Measurements from ENCODE around the gene PAQR5.
A peak's percentile ranks its signal among the peaks of the same experiment; 100 is the strongest.

PAQR5 gene

DNA sequence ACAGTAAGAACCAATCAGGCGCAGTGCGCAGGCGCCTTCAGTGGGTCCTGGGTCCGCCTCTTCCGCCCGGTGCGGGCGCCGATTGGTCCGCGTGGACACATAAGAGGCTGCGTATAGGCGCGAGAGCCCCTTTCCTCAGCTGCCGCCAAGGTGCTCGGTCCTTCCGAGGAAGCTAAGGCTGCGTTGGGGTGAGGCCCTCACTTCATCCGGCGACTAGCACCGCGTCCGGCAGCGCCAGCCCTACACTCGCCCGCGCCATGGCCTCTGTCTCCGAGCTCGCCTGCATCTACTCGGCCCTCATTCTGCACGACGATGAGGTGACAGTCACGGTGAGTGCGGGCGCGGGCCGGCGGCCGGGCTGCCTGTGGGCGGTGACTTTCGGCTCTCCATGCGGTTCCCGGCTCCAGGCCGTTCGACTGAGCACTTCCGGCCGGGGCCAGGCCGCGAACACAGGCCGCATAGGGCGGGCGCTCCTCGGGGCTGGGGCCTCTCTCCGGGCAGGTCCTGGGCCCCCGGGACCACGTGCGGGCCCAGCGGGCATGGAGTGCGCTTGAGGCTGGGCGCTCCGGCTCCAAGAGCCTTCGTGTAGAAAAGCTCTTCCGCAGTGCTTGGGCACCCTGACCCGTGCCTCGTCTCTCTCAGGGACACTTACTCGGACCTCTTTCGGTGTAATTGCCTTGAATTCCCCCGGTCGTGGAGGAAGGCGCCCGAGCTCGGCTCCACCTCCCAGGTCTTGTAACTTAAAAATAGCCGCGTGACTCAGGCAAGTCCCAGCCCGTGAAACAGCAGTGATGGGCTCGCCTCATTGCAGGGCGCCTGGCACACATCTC is 154.2 kb downstream of the PAQR5 start, which contains the start of gene RPLP1:
RPLP1 (plus strand) TSS at position 127 of the 830 bp plus-strand sequence; CDS start at position 258, 131 bp downstream.
- Histone ChIP-seq H3K4me2 (ENCODE audit: low read depth, low read length, poor library complexity, severe bottlenecking) (peak within 1 kb of the TSS; percentile 95), H3K9ac (ENCODE audit: low read length) (peak within 1 kb of the TSS; percentile 92), H2AFZ (ENCODE audit: low read depth, low read length, severe bottlenecking) (peak within 1 kb of the TSS; percentile 87), H3F3A (ENCODE audit: insufficient read depth) (peaks cover 69% of the 10 kb centered on the region), H3K36me3 (ENCODE audit: low read length) (peaks cover 36% of the 10 kb centered on the region), H3K27ac (ENCODE audit: low read depth, low read length) (peak within 1 kb of the TSS; percentile 93), H3K9me2 (replicated peaks; ENCODE audit: insufficient read depth, low read length) (no peaks in the 10 kb centered on the region), H3K4me3 (ENCODE audit: insufficient read depth, low read length, poor library complexity, severe bottlenecking) (peak within 1 kb of the TSS; percentile 91), H3K27me3 (ENCODE audit: low read length) (no peaks in the 10 kb centered on the region), H3K9me3 (ENCODE audit: insufficient read depth, low read length) (no peaks in the 10 kb centered on the region), H4K20me1 (ENCODE audit: low read depth, low read length) (peaks cover 35% of the 10 kb centered on the region), H3K79me2 (ENCODE audit: insufficient read depth, low read length) (peaks cover 31% of the 10 kb centered on the region)
- TF ChIP-seq, protein P1, sequence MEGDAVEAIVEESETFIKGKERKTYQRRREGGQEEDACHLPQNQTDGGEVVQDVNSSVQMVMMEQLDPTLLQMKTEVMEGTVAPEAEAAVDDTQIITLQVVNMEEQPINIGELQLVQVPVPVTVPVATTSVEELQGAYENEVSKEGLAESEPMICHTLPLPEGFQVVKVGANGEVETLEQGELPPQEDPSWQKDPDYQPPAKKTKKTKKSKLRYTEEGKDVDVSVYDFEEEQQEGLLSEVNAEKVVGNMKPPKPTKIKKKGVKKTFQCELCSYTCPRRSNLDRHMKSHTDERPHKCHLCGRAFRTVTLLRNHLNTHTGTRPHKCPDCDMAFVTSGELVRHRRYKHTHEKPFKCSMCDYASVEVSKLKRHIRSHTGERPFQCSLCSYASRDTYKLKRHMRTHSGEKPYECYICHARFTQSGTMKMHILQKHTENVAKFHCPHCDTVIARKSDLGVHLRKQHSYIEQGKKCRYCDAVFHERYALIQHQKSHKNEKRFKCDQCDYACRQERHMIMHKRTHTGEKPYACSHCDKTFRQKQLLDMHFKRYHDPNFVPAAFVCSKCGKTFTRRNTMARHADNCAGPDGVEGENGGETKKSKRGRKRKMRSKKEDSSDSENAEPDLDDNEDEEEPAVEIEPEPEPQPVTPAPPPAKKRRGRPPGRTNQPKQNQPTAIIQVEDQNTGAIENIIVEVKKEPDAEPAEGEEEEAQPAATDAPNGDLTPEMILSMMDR (IDR thresholded peaks at IDR 0.05; ENCODE audit: insufficient read depth, low read length, poor library complexity, severe bottlenecking) = no peak
- TF ChIP-seq EZH2phosphoT487 (conservative IDR thresholded peaks at IDR 0.05; ENCODE audit: low read length) = no peak

DNA sequence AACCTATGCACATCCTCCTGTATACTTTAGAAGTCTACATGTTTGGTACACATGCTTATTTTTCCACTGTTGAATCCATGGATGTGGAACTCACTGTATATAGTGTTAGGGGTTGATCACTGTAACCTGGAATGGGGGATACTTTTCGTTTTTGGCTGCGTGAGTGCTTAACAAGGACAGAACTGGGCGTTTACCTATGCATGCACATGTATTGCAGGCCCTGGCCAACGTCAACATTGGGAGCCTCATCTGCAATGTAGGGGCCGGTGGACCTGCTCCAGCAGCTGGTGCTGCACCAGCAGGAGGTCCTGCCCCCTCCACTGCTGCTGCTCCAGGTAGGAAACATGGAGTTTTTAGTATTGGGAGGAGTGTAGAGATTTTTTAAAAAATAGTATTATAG is 156.2 kb downstream of the PAQR5 start:
- Histone ChIP-seq H3K36me3 (ENCODE audit: low read length) (peaks cover 31% of the 10 kb centered on the region), H2AFZ (ENCODE audit: low read depth, low read length, severe bottlenecking) (no peak overlapping the region), H3K79me2 (ENCODE audit: insufficient read depth, low read length) (peaks cover 31% of the 10 kb centered on the region), H3K27ac (ENCODE audit: low read depth, low read length) (peak overlapping the region; percentile 65; the same call in 1 of the 2 replicates), H3K9me2 (replicated peaks; ENCODE audit: insufficient read depth, low read length) (no peaks in the 10 kb centered on the region), H3K27me3 (ENCODE audit: low read length) (no peaks in the 10 kb centered on the region), H3K9me3 (ENCODE audit: insufficient read depth, low read length) (no peaks in the 10 kb centered on the region), H3K4me2 (ENCODE audit: low read depth, low read length, poor library complexity, severe bottlenecking) (peak overlapping the region; percentile 69), H4K20me1 (ENCODE audit: low read depth, low read length) (peaks cover 35% of the 10 kb centered on the region), H3K9ac (ENCODE audit: low read length) (peak overlapping the region; percentile 92), H3K4me3 (ENCODE audit: insufficient read depth, low read length, poor library complexity, severe bottlenecking) (peak overlapping the region; percentile 91), H3F3A (ENCODE audit: insufficient read depth) (peaks cover 74% of the 10 kb centered on the region)
- TF ChIP-seq, protein P1 (IDR thresholded peaks at IDR 0.05; ENCODE audit: insufficient read depth, low read length, poor library complexity, severe bottlenecking) = no peak
- TF ChIP-seq EZH2phosphoT487 (conservative IDR thresholded peaks at IDR 0.05; ENCODE audit: low read length) = no peak

DNA sequence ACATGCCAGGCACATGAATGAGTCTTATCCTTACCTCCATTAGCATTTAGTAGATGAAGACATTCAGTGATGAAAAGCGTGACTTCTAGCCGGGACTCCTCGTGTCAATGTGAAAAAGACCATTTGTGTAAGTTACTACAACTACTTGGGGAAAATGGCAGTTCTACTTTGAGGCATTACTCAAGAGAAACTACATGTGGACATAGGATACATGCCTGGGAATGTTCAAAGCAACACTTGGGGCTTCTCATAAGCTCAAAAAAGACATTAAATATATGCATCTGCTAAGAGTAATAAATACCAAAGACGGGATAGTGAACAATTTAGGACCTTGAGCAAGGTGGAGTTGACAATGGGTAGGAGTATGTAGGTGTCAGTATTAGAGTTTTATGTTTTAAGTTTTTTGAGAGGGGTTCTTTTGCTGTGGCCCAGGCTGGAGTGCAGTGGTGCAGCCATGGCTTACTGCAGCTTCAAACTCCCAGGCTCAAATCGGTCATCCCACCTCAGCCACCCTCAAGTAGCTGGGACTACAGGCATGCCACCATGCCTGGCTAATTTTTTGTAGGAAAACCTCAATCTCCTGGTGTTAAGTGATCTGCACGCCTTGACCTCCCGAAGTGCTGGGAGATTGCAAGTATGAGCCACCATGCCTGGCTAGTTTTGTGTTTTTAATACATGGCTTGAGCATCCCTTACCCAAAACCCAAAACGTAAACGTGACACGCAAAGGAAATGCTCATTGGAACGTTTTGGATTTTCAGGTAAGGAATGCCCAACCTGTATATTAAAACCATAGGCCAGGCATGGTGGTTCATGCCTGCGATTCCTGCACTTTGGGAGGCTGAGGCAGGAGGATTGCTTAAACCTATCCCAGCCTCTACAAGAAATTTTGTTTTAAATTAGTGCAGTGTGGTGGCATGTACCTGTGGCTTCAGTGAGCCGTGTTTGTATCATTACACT is 157.8 kb downstream of the PAQR5 start:
- no peaks in the 10 kb centered on the region for H3K27me3 ChIP-seq (ENCODE audit: low read length)
- no peak overlapping the region for H3K27ac ChIP-seq (ENCODE audit: low read depth, low read length)
- H3K9ac ChIP-seq (ENCODE audit: low read length) = no peak overlapping the region
- peaks cover 31% of the 10 kb centered on the region for H3K36me3 ChIP-seq (ENCODE audit: low read length)
- peaks cover 31% of the 10 kb centered on the region for H3K79me2 ChIP-seq (ENCODE audit: insufficient read depth, low read length)
- H3K9me3 ChIP-seq (ENCODE audit: insufficient read depth, low read length) = no peaks in the 10 kb centered on the region
- H3K4me3 ChIP-seq (ENCODE audit: insufficient read depth, low read length, poor library complexity, severe bottlenecking) = no peak overlapping the region
- H3F3A ChIP-seq (ENCODE audit: insufficient read depth) = peaks cover 67% of the 10 kb centered on the region
- no peaks in the 10 kb centered on the region for H3K9me2 ChIP-seq (replicated peaks; ENCODE audit: insufficient read depth, low read length)
- H2AFZ ChIP-seq (ENCODE audit: low read depth, low read length, severe bottlenecking) = no peak overlapping the region
- H4K20me1 ChIP-seq (ENCODE audit: low read depth, low read length) = peaks cover 35% of the 10 kb centered on the region
- no peak overlapping the region for H3K4me2 ChIP-seq (ENCODE audit: low read depth, low read length, poor library complexity, severe bottlenecking)
- TF ChIP-seq, protein P1 (IDR thresholded peaks at IDR 0.05; ENCODE audit: insufficient read depth, low read length, poor library complexity, severe bottlenecking) = no peak
- TF ChIP-seq EZH2phosphoT487 (conservative IDR thresholded peaks at IDR 0.05; ENCODE audit: low read length) = no peak
